Activated CD4-positive, alpha-beta T cell treated with anti-CD3 and anti-CD28 coated beads, Interleukin-2, amount 50 U/mL, for 16 hours (primary cell): ENCODE data around the gene SETD9.

Experiments used
- DNase-seq: peaks from one replicate; pipeline ENCODE4 v3.0.0-alpha.2; 2020

SETD9 gene

DNA sequence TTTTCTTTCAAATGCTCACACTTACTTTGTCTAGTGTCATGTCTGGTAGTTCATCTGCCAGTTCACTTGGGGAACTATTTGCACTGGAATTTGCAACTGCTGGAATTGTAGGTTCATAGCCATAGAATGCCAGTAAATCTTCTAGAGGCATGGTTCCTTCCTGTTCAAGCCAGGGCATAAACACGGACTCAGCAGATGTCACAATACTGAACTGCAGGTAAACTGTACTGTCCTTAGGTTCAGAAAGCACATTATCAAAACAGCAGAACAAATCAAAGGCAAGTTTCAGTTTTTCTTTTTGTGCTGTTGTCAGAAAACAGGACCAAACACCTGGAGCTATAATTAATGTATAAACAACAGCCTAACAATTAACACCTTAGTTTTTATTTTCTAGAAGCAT lies 29.5 kb downstream of the SETD9 start:
- DNase-seq = no peak

DNA sequence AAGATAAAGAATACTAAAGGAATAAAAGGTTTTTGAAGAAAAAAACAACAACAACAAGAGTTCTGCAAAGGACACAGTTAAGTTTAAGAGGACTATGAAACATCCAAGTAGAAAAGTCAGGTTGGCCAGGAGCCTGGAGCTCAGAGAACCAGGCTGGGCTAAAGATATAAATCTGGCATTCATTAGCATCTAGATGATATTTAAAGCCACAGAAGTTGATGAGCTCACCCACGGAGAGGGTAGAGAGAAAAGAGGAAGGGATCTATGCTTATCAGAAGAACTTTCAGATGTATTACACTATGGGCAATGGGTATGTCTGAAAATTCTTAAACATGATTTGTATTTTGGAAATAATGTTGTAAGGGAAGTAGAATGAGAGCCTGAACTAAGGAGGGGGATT lies 32.6 kb downstream of the SETD9 start:
- DNase-seq = no peak

GRCh38 chr5:56947052-56947451 lies 37.7 kb downstream of the SETD9 start:
- no peak for DNase-seq

DNA sequence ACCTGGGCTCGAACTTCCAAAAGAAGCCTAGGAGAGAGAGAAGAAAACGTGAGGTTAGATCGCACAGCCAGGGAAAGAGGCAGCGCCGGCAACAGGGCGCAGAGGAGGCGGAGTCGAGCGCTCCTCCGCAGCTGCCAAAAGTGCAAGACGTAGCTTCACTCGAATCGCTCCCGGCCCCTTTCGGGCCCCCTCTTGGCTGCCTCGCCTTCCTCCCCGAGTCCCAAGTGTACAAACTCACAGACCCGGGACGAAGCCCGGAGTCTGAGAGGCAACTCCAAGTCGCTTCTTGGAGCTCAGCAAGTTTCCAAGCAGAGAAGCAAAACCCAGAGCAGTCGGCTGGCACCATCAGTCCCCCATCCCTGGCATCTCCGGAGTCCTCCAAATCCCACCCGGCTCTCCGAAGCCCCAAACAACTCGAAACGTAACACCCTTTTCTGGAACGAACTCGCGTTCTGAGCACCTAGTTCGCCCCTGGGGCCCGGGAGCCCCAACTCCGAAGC lies 41.3 kb downstream of the SETD9 start:
- DNase-seq = peak; percentile 59

DNA sequence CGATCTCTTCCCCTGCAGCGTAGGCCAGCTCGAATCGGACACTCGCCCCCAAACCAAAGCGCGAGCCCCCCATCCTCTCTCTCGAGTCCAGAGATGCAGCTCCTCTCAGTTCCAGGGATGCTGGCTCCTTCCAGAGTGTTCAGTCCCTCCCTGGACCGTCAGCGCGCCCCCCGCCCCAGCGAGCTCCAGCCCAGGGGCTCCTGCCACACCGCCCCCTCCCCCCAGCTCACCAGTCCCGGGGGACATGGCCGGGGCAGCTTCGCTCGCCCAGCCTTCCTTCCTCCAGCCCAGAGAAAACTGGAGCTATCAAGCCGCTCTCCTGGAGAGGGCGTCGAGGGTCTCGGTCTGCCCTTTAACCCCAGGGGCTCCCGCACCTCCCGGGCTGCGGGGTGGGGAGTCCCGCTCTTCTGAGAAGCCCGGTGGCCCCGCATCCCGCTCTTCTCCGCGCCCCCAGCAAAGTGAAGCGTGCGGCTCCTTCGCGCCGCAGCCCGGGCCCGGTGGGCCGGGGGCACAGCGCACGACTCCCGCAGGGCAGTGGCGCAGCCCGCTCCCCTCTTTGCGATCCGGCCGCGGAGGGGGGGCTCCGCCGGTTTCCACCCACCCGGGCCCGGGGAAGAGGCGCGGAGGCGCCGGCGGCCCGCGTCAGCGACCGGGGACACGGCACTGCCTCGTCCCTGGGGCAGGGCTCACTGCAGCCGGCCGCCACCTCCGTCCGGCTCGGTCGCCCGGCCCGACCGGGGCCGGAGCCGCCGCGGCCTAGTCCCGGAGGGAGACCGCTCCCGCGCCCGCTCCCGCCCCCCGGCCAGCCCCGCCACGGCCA lies 41.9 kb downstream of the SETD9 start:
- peak; percentile 6 for DNase-seq

DNA sequence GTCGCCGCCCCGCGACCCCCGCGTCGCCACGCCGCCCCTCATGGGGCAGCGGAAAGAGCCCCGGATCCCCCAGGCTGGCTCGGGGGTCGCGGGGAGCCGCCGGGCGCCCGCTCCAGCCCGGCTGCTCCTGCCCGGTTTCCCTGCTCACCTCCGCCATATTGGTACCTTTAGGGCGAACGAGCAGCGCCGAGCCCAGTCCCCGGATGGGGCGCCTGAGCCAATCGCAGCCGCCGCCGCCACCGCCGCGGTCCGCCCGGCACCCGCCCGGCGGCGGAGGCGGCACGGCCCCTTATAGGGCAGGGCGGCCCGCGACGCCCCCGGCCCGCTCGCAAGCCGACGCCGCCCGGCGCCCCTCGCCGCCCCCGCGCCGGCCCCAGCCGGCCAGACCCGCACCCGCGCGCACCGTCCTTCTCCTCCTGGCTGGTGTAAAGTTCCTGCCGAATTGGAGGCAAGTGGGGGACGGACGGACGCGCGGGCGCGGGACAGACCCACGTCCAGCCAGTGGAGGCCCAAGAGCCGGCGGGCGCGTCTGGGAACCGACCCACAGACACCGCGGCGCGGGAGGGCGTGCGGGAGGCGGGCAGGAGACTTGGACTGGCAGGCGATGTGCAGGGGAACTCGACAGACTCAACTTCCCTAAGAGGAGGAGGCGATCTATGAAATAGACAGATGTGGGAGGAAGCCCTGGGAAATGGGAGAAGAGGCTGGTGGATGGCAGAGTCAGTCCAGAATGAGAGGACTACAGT lies 42.7 kb downstream of the SETD9 start, which contains the start of gene MIER3:
MIER3 (minus strand) TSS at position 178 of the 746 bp plus-strand sequence; CDS start at position 157, 21 bp downstream.
- DNase-seq = peak; percentile 84

DNA sequence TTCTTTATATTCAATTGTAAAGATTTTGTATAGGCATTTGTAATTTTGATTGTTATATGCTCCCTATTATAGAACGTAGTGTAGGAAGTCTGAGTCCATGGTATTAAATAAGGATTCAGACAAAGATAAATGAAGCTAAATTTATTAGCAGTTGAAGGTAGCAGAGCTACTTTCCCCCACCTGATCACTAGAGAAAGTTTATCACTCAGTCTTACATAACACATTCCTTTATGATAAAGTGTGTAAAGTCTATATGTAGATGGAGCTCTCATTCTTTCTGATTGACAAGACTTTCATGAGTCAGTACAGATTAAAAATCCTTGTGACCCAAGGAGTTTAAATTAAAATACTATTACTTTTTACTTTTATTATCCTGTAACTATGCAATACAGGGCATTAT lies 44.9 kb downstream of the SETD9 start:
- no peak for DNase-seq

- no peak for DNase-seq
Measured at GRCh38 chr5:56958595-56958994, 49.2 kb downstream of the SETD9 start.

- DNase-seq = no peak
Measured at GRCh38 chr5:56959326-56959725, 49.9 kb downstream of the SETD9 start.

DNA sequence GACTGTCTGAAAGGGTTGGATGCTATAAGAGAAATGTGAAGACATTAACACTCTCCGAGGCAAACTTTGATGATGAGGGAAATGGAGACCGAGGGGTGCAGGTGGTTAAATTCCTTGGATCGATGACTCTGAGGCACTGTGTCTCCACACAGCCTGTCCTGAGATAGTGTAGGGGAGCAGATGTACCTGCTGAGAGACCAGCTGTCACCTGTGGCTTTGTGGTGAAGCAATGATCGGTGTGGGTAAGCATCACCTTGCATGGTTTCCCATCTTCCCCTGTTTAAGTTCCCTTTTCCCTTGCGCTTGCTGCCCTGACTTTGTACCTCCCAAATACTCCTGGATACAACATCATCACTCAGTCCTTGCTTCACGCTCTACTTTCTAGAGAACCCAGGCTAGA lies 52.4 kb downstream of the SETD9 start:
- DNase-seq = no peak

DNA sequence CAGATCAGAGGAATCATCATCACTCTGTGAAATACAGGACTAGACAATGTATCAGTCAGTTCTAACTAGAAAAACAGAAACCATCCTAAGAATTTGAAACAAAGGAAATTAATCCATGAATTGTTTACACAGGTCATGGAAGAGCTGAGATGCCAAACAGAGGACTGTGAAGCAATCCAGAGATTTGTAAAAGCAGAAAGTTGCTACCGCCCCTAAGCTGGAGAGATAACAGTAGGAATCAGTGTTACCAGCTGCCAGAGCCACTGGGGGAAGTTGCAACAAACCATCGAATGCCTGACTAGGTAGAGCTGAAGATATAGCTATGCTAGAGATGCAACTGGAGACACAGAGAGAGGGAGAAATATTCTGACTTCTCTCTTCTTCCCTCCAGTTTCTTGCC lies 52.9 kb downstream of the SETD9 start:
- no peak for DNase-seq

GRCh38 chr5:56963246-56963645 lies 53.9 kb downstream of the SETD9 start:
- DNase-seq = no peak

- DNase-seq = no peak
Measured at GRCh38 chr5:56964173-56964572, 54.8 kb downstream of the SETD9 start.
